K562 (cell line): ENCODE measurements around the gene MCCC2.

ENCODE experiments used
- ATF2 ChIP-seq: sonication (generic); formaldehyde crosslinking; IDR thresholded peaks from 2 replicates; pipeline ENCODE4 v1.8.1; 2022; ENCODE audit warnings: missing genetic modification reagents
- CHD1 ChIP-seq: fragments of 200-600 bp; sonication (generic); IDR thresholded peaks from one replicate; pipeline ENCODE4 v1.6.1; 2012; ENCODE audit warnings: mild to moderate bottlenecking, moderate library complexity, low read length, inconsistent platforms
- E4F1 ChIP-seq: fragments of 250-450 bp; sonication (Bioruptor Pico); IDR thresholded peaks from 2 replicates; pipeline ENCODE4 v1.5.0; 2021; ENCODE audit warnings: mild to moderate bottlenecking, borderline replicate concordance
- HIVEP1 ChIP-seq: fragments of 250-450 bp; sonication (Bioruptor Pico); IDR thresholded peaks from 2 replicates; pipeline ENCODE4 v1.4.0; 2020; ENCODE audit warnings: mild to moderate bottlenecking
- MTF1 ChIP-seq: fragments of 250-450 bp; sonication (Bioruptor Pico); IDR thresholded peaks from 2 replicates; pipeline ENCODE4 v1.9.0; 2021; ENCODE audit warnings: moderate library complexity, mild to moderate bottlenecking, inconsistent platforms, borderline replicate concordance
- MYC ChIP-seq, 2 experiments: fragments of 250-450 bp in 1 of 2; sonication (Bioruptor Pico) in 1 of 2; IDR thresholded peaks; 2 replicates each; pipeline versions ENCODE4 v1.5.1 to v1.6.1; 2012 to 2021; ENCODE audit warnings: low read depth in 2 of 2, borderline replicate concordance in 1 of 2, improper control_type of control experiment in 1 of 2, low read length in 1 of 2, mild to moderate bottlenecking in 1 of 2, moderate library complexity in 1 of 2
- POLR2A ChIP-seq: fragments of 450-650 bp; conservative IDR thresholded peaks from 2 replicates; pipeline ENCODE4 v1.6.1; 2016
- SNRNP70 ChIP-seq: fragments of 200-400 bp; formaldehyde crosslinking; optimal IDR thresholded peaks from 2 replicates; pipeline ENCODE3; 2017; ENCODE audit warnings: low read depth, low read length
- ZC3H4 ChIP-seq: sonication (generic); formaldehyde crosslinking; IDR thresholded peaks from 2 replicates; pipeline ENCODE4 v1.9.0; 2021; ENCODE audit warnings: missing genetic modification reagents, borderline replicate concordance
- ZNF124 ChIP-seq: sonication (generic); formaldehyde crosslinking; IDR thresholded peaks from 2 replicates; pipeline ENCODE4 v1.8.1; 2022; ENCODE audit warnings: missing genetic modification reagents
- ZNF232 ChIP-seq: sonication (generic); formaldehyde crosslinking; IDR thresholded peaks from 2 replicates; pipeline ENCODE4 v1.8.0; 2022; ENCODE audit warnings: mild to moderate bottlenecking, missing genetic modification reagents
- ZNF384 ChIP-seq: IDR thresholded peaks from 2 replicates; pipeline ENCODE4 v1.6.1; 2012; ENCODE audit warnings: low read depth, low read length, improper control_type of control experiment
- ZNF699 ChIP-seq: fragments of 250-450 bp; sonication (Bioruptor Pico); IDR thresholded peaks from 2 replicates; pipeline ENCODE4 v1.8.0; 2021; ENCODE audit warnings: mild to moderate bottlenecking, moderate library complexity; ENCODE audit not compliant: insufficient replicate concordance
- TF ChIP-seq, protein P1 (sequence below), 3 experiments: IDR thresholded peaks in 2 of 3; conservative IDR thresholded peaks in 1 of 3; 2 replicates each; pipeline ENCODE4 v1.5.1; 2011 to 2012; ENCODE audit warnings: low read length in 3 of 3, mild to moderate bottlenecking in 3 of 3, control low read depth in 2 of 3, improper control_type of control experiment in 1 of 3, inconsistent platforms in 1 of 3, low read depth in 1 of 3, mixed read lengths in 1 of 3, moderate library complexity in 1 of 3; ENCODE audit not compliant: insufficient read depth in 2 of 3

DNA sequence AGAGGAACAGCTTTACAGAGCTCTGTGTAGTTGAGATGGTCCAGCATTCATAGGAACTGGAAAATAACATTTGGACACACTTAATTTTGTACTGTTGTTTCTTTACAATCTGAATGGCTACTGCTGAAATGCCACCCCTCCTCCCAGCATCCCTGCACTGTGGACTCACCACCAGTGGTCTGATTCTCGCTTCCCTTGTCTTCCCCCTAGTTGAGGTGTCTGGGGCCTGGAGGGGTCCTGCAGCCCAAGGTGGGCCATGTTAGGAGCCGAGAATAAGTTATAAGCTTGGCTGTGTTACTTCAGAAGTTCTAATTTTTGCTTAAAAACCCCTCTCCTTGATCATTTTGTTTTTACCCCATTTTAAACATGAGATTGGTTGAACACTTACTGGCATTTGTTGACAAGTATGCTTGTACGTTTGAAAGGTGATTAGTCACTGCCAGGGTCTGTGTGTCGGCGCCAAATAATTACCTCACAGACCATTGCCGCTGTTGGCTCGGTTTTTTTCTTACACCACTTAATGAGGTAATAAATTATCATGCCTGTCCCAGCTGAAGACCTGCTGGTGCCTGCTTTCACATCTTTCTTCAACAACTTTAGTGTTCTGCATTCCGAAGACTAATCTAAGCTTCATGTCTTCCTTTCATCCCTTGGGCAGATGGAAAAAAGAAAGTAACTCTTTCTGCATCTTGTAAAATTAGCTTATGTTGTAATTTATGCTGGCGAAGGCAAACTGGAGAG, 65.8 kb downstream of the MCCC2 start:
- no peak for TF ChIP-seq ZC3H4 (CRISPR knock-in tag)
- no peak for TF ChIP-seq SNRNP70
- TF ChIP-seq MTF1 (CRISPR knock-in tag) = no peak
- TF ChIP-seq HIVEP1 (CRISPR knock-in tag) = no peak
- TF ChIP-seq ATF2 (CRISPR knock-in tag) = no peak
- TF ChIP-seq ZNF124 = no peak
- TF ChIP-seq, protein P1, sequence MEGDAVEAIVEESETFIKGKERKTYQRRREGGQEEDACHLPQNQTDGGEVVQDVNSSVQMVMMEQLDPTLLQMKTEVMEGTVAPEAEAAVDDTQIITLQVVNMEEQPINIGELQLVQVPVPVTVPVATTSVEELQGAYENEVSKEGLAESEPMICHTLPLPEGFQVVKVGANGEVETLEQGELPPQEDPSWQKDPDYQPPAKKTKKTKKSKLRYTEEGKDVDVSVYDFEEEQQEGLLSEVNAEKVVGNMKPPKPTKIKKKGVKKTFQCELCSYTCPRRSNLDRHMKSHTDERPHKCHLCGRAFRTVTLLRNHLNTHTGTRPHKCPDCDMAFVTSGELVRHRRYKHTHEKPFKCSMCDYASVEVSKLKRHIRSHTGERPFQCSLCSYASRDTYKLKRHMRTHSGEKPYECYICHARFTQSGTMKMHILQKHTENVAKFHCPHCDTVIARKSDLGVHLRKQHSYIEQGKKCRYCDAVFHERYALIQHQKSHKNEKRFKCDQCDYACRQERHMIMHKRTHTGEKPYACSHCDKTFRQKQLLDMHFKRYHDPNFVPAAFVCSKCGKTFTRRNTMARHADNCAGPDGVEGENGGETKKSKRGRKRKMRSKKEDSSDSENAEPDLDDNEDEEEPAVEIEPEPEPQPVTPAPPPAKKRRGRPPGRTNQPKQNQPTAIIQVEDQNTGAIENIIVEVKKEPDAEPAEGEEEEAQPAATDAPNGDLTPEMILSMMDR (IDR thresholded peaks at IDR 0.05 in 2 of 3, conservative IDR thresholded peaks at IDR 0.05 in 1 of 3; ENCODE audit: insufficient read depth in 2 of 3, low read depth in 1 of 3, low read length in 3 of 3) = no peak
- no peak for TF ChIP-seq MYC (IDR thresholded peaks at IDR 0.05; ENCODE audit: low read depth, low read length)
- TF ChIP-seq MYC (CRISPR knock-in tag; IDR thresholded peaks at IDR 0.05; ENCODE audit: borderline replicate concordance, low read depth) = no peak
- TF ChIP-seq ZNF384 = no peak
- TF ChIP-seq ZNF232 (CRISPR knock-in tag) = no peak
- TF ChIP-seq POLR2A = no peak
- TF ChIP-seq CHD1 = no peak
- TF ChIP-seq ZNF699 (CRISPR knock-in tag) = no peak
- no peak for TF ChIP-seq E4F1 (CRISPR knock-in tag)
